Endometrial microvascular endothelial cells (primary cell): ENCODE data around the gene ARHGEF18. TPM values are rescaled to one million over a fixed set of nuclear protein-coding genes. Genes with fewer than 3 reads are reported as not detected.
"Not testable (repeated sequence)": the region's sequence is repeated elsewhere in the genome, so short reads cannot be mapped to it uniquely, and the experiment has no call there.

Experiments used
- in situ Hi-C: cut with HindIII; loops from 2 replicates; pipeline ENCODE4 v1.10.0; 2017; ENCODE audit warnings: low sequenced_read_pairs, low pct_unique_long_range_greater_than_20kb; ENCODE audit errors: inconsistent ontology term
- total RNA-seq: library from RNA; depleted of rRNA; stranded (reverse); fragments of >200 nt; gene quantifications from one replicate; pipeline ENCODE4 v1.2.3, GENCODE V29; 2015; ENCODE audit errors: inconsistent ontology term

ARHGEF18 gene
- total RNA-seq, result 32.9 TPM

DNA sequence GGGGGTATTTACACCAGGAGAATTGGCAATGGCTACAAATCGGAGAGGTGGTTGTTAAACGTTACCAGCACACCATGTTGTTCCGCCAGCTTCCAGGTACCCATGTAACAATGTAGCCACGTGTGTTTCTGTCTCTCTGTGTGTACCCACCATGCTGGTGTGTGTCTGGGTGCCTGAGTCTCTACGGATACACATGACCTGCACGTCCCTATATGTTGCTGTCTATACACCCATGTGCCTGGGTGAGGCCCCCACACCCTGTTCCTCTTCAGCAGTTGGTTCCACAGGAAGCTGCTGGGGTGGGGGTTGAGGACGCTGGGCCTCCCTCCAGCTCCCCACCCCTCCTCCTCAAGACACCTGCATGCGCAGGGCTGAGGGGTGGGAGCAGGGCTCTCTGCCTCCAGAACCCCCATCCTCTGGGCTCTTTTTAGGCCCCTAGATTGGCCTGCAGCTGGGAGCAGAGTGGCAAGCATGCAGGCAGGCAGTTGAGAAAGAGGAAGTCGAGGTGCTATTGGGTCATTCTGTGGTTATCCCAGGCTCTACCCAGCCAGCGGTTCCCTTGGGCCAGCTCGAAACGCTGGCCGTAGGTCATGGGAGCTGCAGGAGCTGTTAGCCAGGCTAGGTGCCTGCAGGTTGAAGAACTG lies at the start of gene ARHGEF18:
ARHGEF18 (plus strand) TSS at position 351 of the 644 bp plus-strand sequence. CDS start 13,954 bp downstream, outside the sequence.
- in situ Hi-C loops, result no loop called here

DNA sequence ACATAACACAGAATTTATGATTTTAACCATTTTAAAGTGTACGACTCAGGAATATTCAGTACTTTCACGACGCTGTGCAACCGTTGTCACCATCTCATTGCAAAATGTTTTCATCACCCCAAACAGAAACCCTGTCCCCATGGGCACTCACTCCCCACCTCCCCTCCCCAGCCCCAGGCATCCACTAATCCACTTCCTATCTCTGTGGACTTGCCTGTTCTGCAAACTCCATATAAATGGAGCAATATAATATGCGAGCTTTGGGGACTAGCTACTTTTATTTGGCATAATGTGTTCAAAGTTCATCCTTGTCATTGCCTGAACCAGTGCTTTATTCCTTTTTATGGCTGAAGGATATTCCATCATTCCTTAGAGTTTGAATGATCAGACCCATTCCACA lies 47.2 kb upstream of the ARHGEF18 start:
- in situ Hi-C loops, result no loop called here

GRCh38 chr19:7303470-7303869 lies 45.3 kb upstream of the ARHGEF18 start:
- in situ Hi-C loops, result no loop called here

GRCh38 chr19:7304200-7304599 lies 44.5 kb upstream of the ARHGEF18 start:
- in situ Hi-C loops, result no loop called here

DNA sequence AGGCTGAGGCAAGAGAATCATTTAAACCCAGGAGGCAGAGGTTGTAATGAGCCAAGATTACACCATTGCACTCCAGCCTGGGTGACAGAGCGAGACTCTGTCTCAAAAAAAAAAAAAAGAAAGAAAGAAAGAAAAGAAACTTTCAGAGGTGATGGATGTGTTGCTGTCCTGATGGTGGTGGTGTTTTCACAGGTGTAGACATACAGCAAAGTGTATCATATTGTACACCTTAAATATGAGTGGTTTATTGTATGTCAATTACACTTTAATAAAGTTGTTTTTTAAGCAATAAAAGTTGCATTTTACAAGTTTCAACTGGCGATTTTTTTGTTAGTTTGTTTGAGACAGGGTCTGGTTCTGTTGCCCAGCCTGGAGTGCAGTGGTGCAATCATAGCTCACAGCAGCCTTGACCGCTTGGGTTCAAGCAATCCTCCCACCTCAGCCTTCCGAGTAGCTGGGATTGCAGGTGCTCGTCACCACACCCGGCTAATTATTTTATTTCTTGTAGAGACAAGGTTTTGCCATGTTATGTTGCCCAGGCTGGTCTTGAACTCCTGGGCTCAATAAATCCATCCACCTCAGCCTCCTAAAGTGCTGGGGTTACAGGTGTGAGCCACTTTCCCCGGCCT lies 41.0 kb upstream of the ARHGEF18 start:
- in situ Hi-C loops, result no loop called here

DNA sequence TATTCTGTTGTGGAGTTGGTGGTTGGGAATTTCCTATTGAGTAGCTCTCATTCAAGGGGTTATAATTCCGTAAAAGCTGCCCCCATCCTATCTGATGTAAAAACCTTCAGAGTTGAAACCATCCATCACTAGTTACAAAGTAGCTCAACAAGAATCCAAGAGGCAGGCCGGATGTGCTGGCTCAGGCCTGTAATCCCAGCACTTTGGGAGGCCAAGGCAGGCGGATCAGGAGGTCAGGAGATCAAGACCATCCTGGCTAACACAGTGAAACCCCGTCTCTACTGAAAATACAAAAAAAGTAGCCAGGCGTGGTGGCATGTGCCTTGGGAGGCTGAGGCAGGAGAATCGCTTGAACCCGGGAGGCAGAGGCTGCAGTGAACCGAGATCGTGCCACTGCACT lies 40.4 kb upstream of the ARHGEF18 start:
- in situ Hi-C loops, result not testable (repeated sequence)

DNA sequence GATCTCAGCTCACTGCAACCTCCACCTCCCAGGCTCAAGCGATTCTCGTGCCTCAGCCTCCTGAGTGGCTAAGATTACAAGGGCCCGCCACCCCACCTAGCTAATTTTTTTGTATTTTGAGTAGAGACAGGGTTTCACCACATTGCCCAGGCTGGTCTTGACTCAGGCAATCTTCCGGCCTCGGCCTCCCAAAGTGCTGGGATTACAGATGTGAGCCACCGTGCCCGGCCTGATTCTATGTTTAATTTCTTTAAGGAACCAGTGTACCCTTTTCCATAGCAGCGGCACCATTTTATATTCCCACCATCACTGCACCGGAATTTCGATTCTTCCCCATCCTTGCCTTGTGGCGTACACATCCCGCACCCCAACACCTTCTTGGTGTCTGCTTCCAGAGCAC lies 36.8 kb upstream of the ARHGEF18 start:
- in situ Hi-C loops, result no loop called here

GRCh38 chr19:7312816-7313215 lies 35.9 kb upstream of the ARHGEF18 start:
- in situ Hi-C loops, result no loop called here

DNA sequence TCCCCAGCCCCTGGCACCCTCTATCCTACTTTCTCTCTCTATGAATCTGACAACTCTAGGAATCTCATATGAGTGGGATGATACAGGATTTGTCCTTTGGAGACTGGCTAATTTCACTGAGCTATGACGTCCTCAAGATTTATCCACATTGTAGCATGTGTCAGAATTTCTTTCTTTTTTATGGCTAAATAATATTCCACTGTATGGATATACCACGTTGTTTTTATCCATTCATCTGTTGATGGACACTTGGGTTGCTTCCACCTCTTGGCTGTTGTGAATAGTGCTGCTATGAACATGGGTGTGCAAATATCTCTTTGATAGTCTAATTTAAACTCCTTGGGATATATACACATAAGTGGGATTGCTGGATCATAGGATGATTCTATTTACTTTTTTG lies 30.6 kb upstream of the ARHGEF18 start:
- in situ Hi-C loops, result no loop called here

DNA sequence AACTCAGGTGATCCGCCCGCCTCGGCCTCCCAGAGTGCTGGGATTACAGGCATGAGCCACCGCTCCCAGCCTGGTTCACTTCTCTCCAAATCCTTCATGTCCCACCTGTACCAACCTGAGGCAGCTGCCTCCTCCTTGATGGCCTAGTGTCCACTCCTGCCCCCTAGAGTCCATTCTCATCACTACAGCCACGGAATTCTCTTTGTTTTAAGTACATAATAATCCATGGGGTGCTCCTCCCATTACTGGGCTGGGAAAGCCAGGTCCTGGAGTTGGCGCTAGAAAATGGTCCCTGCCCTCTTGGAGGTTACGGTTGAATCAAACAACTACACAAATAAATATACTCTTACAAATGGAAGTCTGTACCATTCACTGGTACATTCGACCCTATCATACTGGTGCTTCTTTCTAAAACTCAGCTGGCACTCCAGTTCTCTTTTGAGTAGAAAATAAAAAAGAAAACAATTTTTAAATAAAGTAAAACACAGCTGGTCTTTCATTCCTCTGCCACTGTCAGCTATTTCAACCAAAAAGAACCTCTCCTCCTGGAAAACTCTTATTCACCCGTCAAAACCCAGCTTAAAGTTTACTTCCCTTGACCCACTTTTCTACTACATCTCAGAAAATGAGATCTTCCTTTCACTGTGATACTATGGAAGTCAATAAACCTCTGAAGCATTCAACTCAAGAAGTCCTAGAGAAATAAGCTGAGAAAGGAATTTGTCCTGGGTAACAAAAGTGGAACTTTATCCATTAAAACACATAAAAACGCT lies 22.4 kb upstream of the ARHGEF18 start:
- in situ Hi-C loops, result no loop called here

GRCh38 chr19:7327802-7328201 lies 20.9 kb upstream of the ARHGEF18 start:
- in situ Hi-C loops, result no loop called here

GRCh38 chr19:7328647-7329046 lies 20.1 kb upstream of the ARHGEF18 start:
- in situ Hi-C loops, result no loop called here

- in situ Hi-C loops, result loop anchor here (10.0 kb wide), 2 partner anchors 67 to 147 kb away; no protein-coding TSS in a partner anchor
These were observed 17.3 kb upstream of the ARHGEF18 start for GRCh38 chr19:7331446-7331845.

DNA sequence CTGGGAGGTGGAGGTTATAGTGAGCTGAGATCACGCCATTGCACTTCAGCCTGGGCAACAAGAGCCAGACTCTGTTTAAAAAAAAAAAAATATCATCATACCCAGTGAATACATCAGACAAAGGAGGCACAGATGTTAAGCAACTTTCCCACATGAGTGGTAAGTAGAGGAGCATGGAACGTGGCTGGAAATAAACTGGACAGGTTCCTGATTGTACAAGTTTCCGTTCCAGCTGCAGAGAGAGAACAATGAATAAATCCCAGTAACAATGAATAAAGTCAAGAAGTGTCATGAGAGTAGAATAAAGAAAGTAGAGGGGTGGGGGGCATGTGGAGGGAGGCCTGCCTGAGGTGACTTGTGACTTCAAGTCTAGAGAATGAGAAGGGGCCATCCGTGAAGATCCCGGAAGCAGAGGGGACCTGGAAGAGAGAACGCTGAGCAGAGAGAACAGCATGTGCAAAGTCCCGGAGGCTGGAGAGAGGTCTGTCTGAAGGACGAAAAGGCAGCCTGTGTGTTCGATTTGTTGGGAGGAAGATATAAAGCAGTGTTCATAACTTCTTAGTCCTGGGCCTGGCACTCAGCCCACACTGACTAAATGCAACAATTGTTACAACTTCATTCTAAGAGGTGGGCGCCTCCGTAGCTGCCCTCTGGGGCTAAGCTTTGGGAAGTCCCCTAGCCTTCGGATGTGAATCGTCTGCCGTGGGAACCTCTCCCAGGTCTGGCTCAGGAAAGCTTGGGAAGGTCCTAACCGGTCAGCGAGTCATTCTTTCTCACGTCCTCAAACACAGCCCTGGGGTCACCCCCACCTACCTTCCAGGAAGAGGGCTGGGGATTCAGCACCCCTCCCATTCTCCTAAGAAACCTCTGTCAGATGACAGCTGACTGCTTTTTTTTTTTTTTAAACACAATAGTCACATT lies 15.3 kb upstream of the ARHGEF18 start:
- in situ Hi-C loops, result loop anchor here (10.0 kb wide), 2 partner anchors 69 to 149 kb away; no protein-coding TSS in a partner anchor

DNA sequence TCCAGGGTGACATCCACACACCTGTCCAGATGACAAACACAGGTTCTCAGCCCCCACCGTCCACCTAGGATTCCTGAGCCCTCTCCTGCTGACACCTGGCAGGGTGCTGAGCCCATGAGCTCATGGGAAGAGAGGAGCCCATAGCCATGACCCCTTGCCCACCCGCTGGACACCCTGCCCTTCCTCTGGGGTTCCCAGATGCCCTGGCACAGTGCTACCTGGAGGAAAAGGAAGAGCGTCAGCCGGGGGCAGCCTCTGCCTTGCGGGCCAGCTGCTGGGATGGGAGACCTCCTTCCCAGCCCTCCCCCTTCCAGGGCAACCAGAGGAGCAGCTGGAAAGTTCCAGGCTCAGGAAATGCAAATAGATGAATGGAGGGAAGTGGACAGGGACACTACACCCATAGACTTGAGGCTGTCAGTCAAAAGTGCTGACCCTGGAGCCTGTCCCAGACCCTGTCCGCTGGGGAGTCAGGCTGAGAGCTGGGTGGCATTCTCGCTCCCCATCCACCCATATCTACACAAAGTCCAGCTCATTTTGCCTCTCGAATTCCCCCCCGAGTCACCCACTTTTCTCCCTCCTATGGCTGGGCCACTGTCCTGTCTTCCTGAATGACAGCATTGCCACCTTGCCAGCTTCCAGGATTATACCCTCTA lies 12.3 kb upstream of the ARHGEF18 start:
- in situ Hi-C loops, result loop anchor here (10.0 kb wide), 2 partner anchors 72 to 152 kb away; no protein-coding TSS in a partner anchor

DNA sequence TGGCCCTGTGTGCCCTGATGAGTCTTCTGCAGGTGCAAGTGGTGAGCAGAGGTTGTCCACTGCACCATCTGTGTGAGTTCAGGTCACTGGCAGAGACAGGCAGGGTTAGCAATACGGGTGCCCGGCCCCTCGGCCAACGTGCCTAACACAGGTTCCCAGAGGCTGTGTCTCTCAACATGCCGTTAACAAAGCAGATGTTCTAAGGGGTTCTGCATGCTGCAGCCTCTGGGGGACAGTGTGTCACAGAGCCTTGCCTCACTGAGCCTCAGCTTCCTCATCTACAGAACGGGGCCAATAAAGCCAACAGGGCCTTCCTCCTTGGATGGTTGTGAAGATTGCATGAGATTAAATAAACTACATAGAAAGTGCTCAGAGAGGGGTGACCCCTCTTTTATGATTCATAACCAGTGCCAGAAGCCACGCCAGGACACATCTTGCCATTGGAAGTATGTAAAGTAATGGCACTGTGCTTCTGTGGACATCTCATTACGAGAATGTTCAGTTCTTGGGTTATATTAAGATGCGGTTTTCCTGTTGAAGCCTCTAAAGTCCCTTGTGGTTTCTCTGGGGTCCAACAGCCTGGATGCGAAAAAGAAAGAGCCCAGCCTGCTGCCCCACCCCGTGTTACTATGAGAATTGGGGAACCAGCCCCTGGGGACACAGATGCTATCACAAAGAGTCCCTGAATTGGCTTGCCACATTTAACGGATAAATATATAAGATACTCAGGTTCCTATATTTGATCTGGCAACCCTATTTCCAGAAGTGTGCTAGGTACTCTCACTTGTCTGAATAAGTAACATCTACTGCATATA lies 11.2 kb upstream of the ARHGEF18 start:
- in situ Hi-C loops, result loop anchor here (10.0 kb wide), 2 partner anchors 73 to 153 kb away; no protein-coding TSS in a partner anchor
